GM23338 (cell line): ENCODE measurements around the gene KDM4F. TPM values are rescaled to one million over a fixed set of nuclear protein-coding genes. Genes with fewer than 3 reads are reported as not detected.

Experiments used
- ATAC-seq: fragments of 200-7000 bp; cut with Tn5 transposase; 3 replicates; pipeline ENCODE4 v1.9.1; 2020
- DNase-seq: peaks from one replicate; pipeline ENCODE4 v3.0.0-alpha.2; 2015; ENCODE audit warnings: low spot score
- H2AFZ ChIP-seq: fragments of 200-600 bp; sonication (generic); 2 replicates; pipeline ENCODE4 v1.8.0; 2016; ENCODE audit warnings: antibody characterized with exemption, mild to moderate bottlenecking, moderate library complexity
- H3F3A ChIP-seq: fragments of 200-600 bp; sonication (generic); replicated peaks from 2 replicates; pipeline ENCODE4 v1.8.0; 2017; ENCODE audit warnings: antibody characterized with exemption, mixed run types, low read depth
- H3K27ac ChIP-seq: fragments of 200-600 bp; sonication (generic); 2 replicates; pipeline ENCODE4 v1.6.1; 2016; ENCODE audit warnings: low read depth
- H3K27me3 ChIP-seq: fragments of 200-600 bp; sonication (generic); 2 replicates; pipeline ENCODE4 v1.8.0; 2016; ENCODE audit warnings: mild to moderate bottlenecking, mixed run types, moderate library complexity; ENCODE audit not compliant: insufficient read depth
- H3K36me3 ChIP-seq: fragments of 200-600 bp; sonication (generic); 2 replicates; pipeline ENCODE4 v1.8.0; 2016; ENCODE audit warnings: mild to moderate bottlenecking; ENCODE audit not compliant: insufficient read depth
- H3K4me1 ChIP-seq: fragments of 200-600 bp; sonication (generic); 2 replicates; pipeline ENCODE4 v1.8.0; 2016; ENCODE audit warnings: mild to moderate bottlenecking, moderate library complexity; ENCODE audit not compliant: insufficient read depth
- H3K4me2 ChIP-seq: fragments of 200-600 bp; sonication (generic); 2 replicates; pipeline ENCODE4 v1.7.1; 2017; ENCODE audit warnings: mixed run types
- H3K4me3 ChIP-seq: fragments of 200-600 bp; sonication (generic); 2 replicates; pipeline ENCODE4 v1.6.1; 2016; ENCODE audit warnings: mixed run types
- H3K79me2 ChIP-seq: fragments of 200-600 bp; sonication (generic); replicated peaks from 2 replicates; pipeline ENCODE4 v1.8.0; 2017; ENCODE audit warnings: mild to moderate bottlenecking; ENCODE audit not compliant: insufficient read depth
- H3K9me2 ChIP-seq: fragments of 200-600 bp; sonication (generic); 2 replicates; pipeline ENCODE4 v1.8.0; 2017; ENCODE audit not compliant: insufficient read depth
- H4K20me1 ChIP-seq: fragments of 200-600 bp; sonication (generic); replicated peaks from 2 replicates; pipeline ENCODE4 v1.8.0; 2017; ENCODE audit warnings: mild to moderate bottlenecking; ENCODE audit not compliant: insufficient read depth
- H3K27ac Mint-ChIP-seq: 2 replicates; pipeline ENCODE4 v1.8.0; 2020; ENCODE audit warnings: inconsistent platforms, mild to moderate bottlenecking, moderate library complexity, mixed read lengths
- H3K27me3 Mint-ChIP-seq: 3 replicates; pipeline ENCODE4 v1.8.0; 2022; ENCODE audit warnings: low read depth, mild to moderate bottlenecking, moderate library complexity, mixed read lengths, inconsistent platforms; ENCODE audit not compliant: insufficient read depth, poor library complexity
- H3K36me3 Mint-ChIP-seq: 3 replicates; pipeline ENCODE4 v1.8.0; 2021; ENCODE audit warnings: low read depth, mild to moderate bottlenecking, inconsistent platforms, moderate library complexity, mixed read lengths
- H3K4me1 Mint-ChIP-seq: 3 replicates; pipeline ENCODE4 v1.8.0; 2020; ENCODE audit warnings: mild to moderate bottlenecking, inconsistent platforms, mixed read lengths
- H3K4me3 Mint-ChIP-seq: 3 replicates; pipeline ENCODE4 v1.8.0; 2021; ENCODE audit warnings: moderate library complexity, mild to moderate bottlenecking, inconsistent platforms, mixed read lengths
- H3K9me3 Mint-ChIP-seq: 3 replicates; pipeline ENCODE4 v1.8.0; 2020; ENCODE audit warnings: moderate library complexity, mild to moderate bottlenecking, inconsistent platforms, mixed read lengths
- CREB1 ChIP-seq: fragments of 250-450 bp; sonication (Bioruptor Pico); IDR thresholded peaks from 2 replicates; pipeline ENCODE4 v1.5.0; 2020; ENCODE audit warnings: low read depth, mild to moderate bottlenecking, moderate library complexity
- EZH2 ChIP-seq: fragments of 200-600 bp; sonication (generic); IDR thresholded peaks from one replicate; pipeline ENCODE4 v1.8.0; 2017; ENCODE audit warnings: antibody characterized with exemption, mild to moderate bottlenecking, low read depth; ENCODE audit not compliant: unreplicated experiment
- EZH2phosphoT487 ChIP-seq: fragments of 200-600 bp; sonication (generic); IDR thresholded peaks from one replicate; pipeline ENCODE4 v1.8.1; 2018; ENCODE audit warnings: antibody characterized with exemption; ENCODE audit not compliant: unreplicated experiment
- JUNB ChIP-seq: IDR thresholded peaks from one replicate; pipeline ENCODE4 v1.6.1; 2016; ENCODE audit warnings: antibody characterized with exemption; ENCODE audit not compliant: unreplicated experiment
- NANOG ChIP-seq: IDR thresholded peaks from 2 replicates; pipeline ENCODE4 v1.6.1; 2016; ENCODE audit warnings: antibody characterized with exemption, borderline replicate concordance
- POLR2AphosphoS5 ChIP-seq: IDR thresholded peaks from 2 replicates; pipeline ENCODE4 v1.6.1; 2016; ENCODE audit warnings: antibody characterized with exemption, low read depth
- STAT1 ChIP-seq: IDR thresholded peaks from one replicate; pipeline ENCODE4 v1.6.1; 2016; ENCODE audit warnings: antibody characterized with exemption; ENCODE audit not compliant: unreplicated experiment
- ZNF114 ChIP-seq: fragments of 250-450 bp; sonication (Bioruptor Pico); IDR thresholded peaks from 2 replicates; pipeline ENCODE4 v1.5.0; 2020; ENCODE audit warnings: mild to moderate bottlenecking, moderate library complexity
- ZNF331 ChIP-seq: fragments of 250-450 bp; sonication (Bioruptor Pico); IDR thresholded peaks from 2 replicates; pipeline ENCODE4 v1.5.0; 2020; ENCODE audit warnings: low read depth, mild to moderate bottlenecking, moderate library complexity
- polyA plus RNA-seq: library from polyadenylated mRNA; unstranded; fragments of >200 nt; fragmentation: Nextera tagmentation; extraction: Ambion mirVana; gene quantifications from 2 replicates; pipeline ENCODE4 v1.2.1, GENCODE V29; 2016
- total RNA-seq: library from RNA; depleted of rRNA; stranded (reverse); fragments of >200 nt; shearing (Covaris generic); gene quantifications from 2 replicates; pipeline ENCODE4 v1.2.3, GENCODE V29; 2014
- TF ChIP-seq, protein P1 (sequence below): IDR thresholded peaks from one replicate; pipeline ENCODE4 v1.6.1; 2018; ENCODE audit warnings: antibody characterized with exemption; ENCODE audit not compliant: unreplicated experiment
- TF ChIP-seq, protein P2 (sequence below): IDR thresholded peaks from 2 replicates; pipeline ENCODE4 v1.6.1; 2016; ENCODE audit warnings: antibody characterized with exemption
- TF ChIP-seq, protein P3 (sequence below): fragments of 250-450 bp; sonication (Bioruptor Pico); IDR thresholded peaks from 2 replicates; pipeline ENCODE4 v1.5.0; 2020; ENCODE audit warnings: mild to moderate bottlenecking, moderate library complexity
- TF ChIP-seq, protein P4 (sequence below), 2 experiments: fragments of 200-600 bp in 1 of 2; sonication (generic) in 1 of 2; conservative IDR thresholded peaks; 2 replicates each; pipeline versions ENCODE4 v1.5.1 to v1.6.1; 2016 to 2017; ENCODE audit warnings: antibody characterized with exemption in 2 of 2, low read depth in 2 of 2, mild to moderate bottlenecking in 2 of 2, moderate library complexity in 1 of 2

Gene KDM4F
- total and polyA plus RNA-seq, 2 experiments from 2014 or later, result not detected

DNA sequence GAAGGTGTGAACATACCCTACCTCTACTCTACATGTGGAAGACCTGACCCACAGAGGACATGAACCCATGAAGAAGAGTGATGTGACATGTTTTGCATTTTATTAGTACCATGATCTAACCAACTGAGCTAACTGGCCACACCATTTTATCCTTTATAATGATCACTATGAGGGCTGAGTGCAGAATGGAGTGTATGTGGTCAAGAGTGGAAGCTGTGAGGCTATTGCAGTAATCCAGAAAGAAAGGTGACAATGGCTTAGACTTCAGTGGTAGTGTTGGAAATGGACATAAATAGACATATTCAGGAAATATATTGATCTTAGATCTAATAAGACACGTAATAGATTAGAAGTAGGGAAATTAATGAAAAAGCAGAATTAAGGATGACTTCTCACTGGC, 21.2 kb downstream of the KDM4F start:
- TF ChIP-seq ZNF114 (CRISPR knock-in tag), result no peak
- TF ChIP-seq, protein P1, sequence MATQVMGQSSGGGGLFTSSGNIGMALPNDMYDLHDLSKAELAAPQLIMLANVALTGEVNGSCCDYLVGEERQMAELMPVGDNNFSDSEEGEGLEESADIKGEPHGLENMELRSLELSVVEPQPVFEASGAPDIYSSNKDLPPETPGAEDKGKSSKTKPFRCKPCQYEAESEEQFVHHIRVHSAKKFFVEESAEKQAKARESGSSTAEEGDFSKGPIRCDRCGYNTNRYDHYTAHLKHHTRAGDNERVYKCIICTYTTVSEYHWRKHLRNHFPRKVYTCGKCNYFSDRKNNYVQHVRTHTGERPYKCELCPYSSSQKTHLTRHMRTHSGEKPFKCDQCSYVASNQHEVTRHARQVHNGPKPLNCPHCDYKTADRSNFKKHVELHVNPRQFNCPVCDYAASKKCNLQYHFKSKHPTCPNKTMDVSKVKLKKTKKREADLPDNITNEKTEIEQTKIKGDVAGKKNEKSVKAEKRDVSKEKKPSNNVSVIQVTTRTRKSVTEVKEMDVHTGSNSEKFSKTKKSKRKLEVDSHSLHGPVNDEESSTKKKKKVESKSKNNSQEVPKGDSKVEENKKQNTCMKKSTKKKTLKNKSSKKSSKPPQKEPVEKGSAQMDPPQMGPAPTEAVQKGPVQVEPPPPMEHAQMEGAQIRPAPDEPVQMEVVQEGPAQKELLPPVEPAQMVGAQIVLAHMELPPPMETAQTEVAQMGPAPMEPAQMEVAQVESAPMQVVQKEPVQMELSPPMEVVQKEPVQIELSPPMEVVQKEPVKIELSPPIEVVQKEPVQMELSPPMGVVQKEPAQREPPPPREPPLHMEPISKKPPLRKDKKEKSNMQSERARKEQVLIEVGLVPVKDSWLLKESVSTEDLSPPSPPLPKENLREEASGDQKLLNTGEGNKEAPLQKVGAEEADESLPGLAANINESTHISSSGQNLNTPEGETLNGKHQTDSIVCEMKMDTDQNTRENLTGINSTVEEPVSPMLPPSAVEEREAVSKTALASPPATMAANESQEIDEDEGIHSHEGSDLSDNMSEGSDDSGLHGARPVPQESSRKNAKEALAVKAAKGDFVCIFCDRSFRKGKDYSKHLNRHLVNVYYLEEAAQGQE, result no peak
- TF ChIP-seq EZH2phosphoT487, result no peak
- TF ChIP-seq, protein P2, sequence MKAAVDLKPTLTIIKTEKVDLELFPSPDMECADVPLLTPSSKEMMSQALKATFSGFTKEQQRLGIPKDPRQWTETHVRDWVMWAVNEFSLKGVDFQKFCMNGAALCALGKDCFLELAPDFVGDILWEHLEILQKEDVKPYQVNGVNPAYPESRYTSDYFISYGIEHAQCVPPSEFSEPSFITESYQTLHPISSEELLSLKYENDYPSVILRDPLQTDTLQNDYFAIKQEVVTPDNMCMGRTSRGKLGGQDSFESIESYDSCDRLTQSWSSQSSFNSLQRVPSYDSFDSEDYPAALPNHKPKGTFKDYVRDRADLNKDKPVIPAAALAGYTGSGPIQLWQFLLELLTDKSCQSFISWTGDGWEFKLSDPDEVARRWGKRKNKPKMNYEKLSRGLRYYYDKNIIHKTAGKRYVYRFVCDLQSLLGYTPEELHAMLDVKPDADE, result no peak
- TF ChIP-seq, protein P3, sequence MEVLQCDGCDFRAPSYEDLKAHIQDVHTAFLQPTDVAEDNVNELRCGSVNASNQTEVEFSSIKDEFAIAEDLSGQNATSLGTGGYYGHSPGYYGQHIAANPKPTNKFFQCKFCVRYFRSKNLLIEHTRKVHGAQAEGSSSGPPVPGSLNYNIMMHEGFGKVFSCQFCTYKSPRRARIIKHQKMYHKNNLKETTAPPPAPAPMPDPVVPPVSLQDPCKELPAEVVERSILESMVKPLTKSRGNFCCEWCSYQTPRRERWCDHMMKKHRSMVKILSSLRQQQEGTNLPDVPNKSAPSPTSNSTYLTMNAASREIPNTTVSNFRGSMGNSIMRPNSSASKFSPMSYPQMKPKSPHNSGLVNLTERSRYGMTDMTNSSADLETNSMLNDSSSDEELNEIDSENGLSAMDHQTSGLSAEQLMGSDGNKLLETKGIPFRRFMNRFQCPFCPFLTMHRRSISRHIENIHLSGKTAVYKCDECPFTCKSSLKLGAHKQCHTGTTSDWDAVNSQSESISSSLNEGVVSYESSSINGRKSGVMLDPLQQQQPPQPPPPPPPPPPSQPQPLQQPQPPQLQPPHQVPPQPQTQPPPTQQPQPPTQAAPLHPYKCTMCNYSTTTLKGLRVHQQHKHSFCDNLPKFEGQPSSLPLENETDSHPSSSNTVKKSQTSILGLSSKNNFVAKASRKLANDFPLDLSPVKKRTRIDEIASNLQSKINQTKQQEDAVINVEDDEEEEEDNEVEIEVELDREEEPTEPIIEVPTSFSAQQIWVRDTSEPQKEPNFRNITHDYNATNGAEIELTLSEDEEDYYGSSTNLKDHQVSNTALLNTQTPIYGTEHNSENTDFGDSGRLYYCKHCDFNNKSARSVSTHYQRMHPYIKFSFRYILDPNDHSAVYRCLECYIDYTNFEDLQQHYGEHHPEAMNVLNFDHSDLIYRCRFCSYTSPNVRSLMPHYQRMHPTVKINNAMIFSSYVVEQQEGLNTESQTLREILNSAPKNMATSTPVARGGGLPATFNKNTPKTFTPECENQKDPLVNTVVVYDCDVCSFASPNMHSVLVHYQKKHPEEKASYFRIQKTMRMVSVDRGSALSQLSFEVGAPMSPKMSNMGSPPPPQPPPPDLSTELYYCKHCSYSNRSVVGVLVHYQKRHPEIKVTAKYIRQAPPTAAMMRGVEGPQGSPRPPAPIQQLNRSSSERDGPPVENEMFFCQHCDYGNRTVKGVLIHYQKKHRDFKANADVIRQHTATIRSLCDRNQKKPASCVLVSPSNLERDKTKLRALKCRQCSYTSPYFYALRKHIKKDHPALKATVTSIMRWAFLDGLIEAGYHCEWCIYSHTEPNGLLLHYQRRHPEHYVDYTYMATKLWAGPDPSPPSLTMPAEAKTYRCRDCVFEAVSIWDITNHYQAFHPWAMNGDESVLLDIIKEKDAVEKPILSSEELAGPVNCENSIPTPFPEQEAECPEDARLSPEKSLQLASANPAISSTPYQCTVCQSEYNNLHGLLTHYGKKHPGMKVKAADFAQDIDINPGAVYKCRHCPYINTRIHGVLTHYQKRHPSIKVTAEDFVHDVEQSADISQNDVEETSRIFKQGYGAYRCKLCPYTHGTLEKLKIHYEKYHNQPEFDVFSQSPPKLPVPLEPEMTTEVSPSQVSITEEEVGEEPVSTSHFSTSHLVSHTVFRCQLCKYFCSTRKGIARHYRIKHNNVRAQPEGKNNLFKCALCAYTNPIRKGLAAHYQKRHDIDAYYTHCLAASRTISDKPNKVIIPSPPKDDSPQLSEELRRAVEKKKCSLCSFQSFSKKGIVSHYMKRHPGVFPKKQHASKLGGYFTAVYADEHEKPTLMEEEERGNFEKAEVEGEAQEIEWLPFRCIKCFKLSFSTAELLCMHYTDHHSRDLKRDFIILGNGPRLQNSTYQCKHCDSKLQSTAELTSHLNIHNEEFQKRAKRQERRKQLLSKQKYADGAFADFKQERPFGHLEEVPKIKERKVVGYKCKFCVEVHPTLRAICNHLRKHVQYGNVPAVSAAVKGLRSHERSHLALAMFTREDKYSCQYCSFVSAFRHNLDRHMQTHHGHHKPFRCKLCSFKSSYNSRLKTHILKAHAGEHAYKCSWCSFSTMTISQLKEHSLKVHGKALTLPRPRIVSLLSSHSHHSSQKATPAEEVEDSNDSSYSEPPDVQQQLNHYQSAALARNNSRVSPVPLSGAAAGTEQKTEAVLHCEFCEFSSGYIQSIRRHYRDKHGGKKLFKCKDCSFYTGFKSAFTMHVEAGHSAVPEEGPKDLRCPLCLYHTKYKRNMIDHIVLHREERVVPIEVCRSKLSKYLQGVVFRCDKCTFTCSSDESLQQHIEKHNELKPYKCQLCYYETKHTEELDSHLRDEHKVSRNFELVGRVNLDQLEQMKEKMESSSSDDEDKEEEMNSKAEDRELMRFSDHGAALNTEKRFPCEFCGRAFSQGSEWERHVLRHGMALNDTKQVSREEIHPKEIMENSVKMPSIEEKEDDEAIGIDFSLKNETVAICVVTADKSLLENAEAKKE (CRISPR knock-in tag), result no peak
- TF ChIP-seq STAT1, result no peak
- no peak for TF ChIP-seq NANOG
- TF ChIP-seq POLR2AphosphoS5, result no peak
- no peak for TF ChIP-seq ZNF331 (CRISPR knock-in tag)
- TF ChIP-seq CREB1, result no peak
- TF ChIP-seq JUNB, result no peak
- TF ChIP-seq, protein P4, sequence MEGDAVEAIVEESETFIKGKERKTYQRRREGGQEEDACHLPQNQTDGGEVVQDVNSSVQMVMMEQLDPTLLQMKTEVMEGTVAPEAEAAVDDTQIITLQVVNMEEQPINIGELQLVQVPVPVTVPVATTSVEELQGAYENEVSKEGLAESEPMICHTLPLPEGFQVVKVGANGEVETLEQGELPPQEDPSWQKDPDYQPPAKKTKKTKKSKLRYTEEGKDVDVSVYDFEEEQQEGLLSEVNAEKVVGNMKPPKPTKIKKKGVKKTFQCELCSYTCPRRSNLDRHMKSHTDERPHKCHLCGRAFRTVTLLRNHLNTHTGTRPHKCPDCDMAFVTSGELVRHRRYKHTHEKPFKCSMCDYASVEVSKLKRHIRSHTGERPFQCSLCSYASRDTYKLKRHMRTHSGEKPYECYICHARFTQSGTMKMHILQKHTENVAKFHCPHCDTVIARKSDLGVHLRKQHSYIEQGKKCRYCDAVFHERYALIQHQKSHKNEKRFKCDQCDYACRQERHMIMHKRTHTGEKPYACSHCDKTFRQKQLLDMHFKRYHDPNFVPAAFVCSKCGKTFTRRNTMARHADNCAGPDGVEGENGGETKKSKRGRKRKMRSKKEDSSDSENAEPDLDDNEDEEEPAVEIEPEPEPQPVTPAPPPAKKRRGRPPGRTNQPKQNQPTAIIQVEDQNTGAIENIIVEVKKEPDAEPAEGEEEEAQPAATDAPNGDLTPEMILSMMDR (conservative IDR thresholded peaks at IDR 0.05; ENCODE audit: low read depth in 2 of 2), result no peak
- TF ChIP-seq EZH2, result no peak
- Histone ChIP-seq H3K4me3 (no peak overlapping the region), H4K20me1 (no peaks in the 10 kb centered on the region), H3K4me1 (peaks cover 10% of the 10 kb centered on the region), H2AFZ (no peak overlapping the region), H3K27ac (no peak overlapping the region), H3K36me3 (no peaks in the 10 kb centered on the region), H3F3A (peaks cover 6% of the 10 kb centered on the region), H3K79me2 (peaks cover 8% of the 10 kb centered on the region; the same call in 1 of the 2 replicates), H3K27me3 (no peaks in the 10 kb centered on the region), H3K9me2 (0 out of 2 replicates have a peak, but pooled peaks cover 3% of the 10 kb centered on the region), H3K4me2 (no peak overlapping the region)
- Mint-ChIP-seq H3K4me3 (no peak overlapping the region), H3K4me1 (peaks cover 13% of the 10 kb centered on the region), H3K27me3 (peaks cover 13% of the 10 kb centered on the region), H3K36me3 (peaks cover 9% of the 10 kb centered on the region; the same call in 1 of the 3 replicates), H3K9me3 (no peaks in the 10 kb centered on the region; the same call in 2 of the 3 replicates), H3K27ac (no peak overlapping the region)
- ATAC-seq (no peak), DNase-seq (no peak)
